HG02870 (cell line): ENCODE measurements around the gene MDGA2.
"Not testable (repeated sequence)": the region's sequence is repeated elsewhere in the genome, so short reads cannot be mapped to it uniquely, and the experiment has no call there.

Experiments used
- ATAC-seq: cut with Tn5 transposase; IDR thresholded peaks from one replicate; pipeline ENCODE4 v1.9.1; 2021; ENCODE audit warnings: mild to moderate bottlenecking, moderate library complexity; ENCODE audit not compliant: unreplicated experiment

Gene MDGA2

DNA sequence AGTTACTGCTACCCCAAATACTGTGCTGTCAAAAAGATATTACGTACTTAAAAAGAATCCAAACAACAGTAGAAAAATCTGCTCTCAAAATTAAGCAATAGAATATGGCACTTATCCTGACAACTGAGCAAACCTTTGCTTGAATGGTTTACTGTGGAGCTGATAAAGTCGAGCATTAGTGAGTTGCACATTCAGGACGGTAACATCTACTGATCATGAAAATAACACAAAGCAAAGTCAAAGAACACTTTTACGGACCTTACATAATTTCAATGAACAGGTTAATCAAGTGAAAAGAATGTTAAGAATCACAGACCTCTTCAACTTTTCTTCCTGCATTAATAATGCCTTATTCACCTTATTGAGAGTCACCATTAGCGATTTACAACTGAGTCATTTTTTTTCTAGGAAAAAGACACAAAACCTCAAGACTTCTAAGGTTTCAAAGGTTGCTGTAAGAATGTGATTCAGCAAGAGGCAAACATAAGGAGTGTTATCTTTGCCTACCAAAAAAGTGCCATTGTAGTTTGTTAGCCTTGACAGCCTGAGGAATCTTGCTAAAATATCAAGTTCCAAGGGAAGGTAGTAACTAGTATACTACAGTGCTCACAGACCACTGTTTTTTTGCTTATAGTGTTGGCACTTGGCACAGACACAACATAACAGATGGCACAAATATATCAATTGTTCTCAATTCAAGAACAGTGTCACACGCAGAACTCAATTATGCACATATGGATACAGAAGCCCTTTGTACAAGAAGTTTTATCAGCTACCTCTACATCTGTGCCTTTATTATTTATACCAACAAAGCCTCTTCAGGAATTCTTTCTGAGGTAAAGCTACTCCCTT lies 689.6 kb downstream of the MDGA2 start:
- ATAC-seq = no peak

DNA sequence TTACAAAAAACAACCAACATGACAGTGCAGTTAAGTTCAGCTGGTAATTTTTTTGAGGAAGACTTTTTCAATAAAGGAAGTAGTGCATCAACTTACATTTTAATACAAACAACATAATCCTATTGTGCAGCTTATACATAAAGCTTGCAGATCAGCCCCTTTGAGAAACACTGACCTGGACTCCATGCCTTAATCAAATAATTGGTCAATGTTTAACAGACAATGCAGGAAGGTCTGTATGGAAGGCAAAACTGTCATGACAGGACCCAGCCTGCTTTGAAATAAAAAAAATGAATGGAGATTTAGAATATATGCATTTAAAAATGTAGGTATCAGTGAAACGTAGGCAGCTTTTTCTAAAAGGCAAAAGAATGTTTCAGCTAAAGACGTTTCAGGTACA lies 702.1 kb downstream of the MDGA2 start:
- ATAC-seq = no peak

DNA sequence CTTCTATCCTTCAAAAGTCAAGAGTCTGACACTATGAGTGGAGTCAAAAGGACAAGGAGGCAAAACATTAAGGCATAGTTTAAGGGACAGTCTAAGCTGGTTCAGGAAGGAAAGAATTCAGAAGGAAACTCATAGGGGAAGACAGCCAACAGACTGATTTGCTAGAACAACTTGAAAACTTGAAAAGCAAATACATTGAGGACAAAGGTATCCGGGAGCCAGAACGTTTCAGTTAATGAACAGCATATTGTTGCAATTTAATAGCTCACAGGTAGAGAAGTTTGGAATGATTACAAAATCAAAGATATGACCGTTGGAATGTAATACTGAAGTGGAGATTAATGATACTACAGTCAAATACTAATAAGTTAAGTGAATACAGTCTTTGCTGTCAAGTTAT lies 711.0 kb downstream of the MDGA2 start:
- ATAC-seq = no peak

DNA sequence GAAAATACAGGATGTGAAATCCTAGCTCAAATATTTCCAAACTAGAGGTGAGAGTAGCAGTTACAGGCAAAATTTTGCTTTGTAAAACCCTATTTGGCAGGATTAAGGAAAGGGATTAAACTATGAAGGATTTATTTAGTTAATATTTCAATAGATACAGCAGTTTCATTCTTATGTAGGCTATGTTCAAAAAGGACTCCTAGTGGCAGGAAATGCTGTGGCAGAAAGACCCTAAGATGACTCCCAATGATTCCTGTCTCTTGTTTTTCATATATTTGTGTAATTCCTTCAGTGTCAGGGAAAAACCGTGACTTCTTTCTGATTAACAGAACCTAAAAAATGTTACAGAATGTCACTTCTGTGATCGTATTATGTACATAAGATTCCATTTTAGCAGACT lies 724.3 kb downstream of the MDGA2 start:
- no peak for ATAC-seq

DNA sequence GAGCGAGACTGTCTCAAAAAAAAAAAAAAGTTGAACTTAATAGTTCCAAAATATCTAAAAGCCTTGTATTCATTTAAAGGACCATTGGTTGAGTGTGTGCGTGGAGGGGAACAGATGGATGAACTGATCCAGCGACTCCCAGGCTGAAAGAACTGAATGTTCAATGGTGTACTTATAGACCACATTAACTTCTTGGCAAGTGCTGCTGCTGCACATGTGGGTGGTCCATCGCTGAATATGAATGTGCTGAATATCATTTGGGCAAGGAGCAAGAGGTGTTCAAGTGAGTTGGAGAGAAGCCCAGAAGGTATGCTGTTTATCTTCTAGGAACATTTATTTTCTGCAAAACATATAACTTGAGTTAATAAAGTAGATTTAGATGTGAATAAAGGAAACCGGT lies 734.8 kb downstream of the MDGA2 start:
- ATAC-seq = no peak

DNA sequence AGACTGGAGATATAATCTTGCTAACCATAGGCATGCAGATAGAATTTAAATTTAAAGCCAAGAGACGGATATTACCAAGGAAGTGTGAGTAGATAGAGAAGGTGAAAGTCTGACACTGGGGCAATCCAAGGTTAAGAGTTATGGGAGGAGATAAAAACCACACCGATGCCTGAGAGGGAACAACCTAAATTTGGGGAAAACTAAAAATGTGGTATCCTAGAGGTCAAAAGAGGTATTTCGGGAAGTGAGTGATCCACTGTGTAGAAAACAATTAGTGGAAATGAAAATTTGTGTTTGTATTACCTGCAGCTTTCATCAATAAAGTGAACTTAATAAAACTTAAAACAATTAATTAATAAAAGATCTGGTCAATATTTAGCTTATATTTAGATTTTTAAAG lies 754.9 kb downstream of the MDGA2 start:
- ATAC-seq = no peak

DNA sequence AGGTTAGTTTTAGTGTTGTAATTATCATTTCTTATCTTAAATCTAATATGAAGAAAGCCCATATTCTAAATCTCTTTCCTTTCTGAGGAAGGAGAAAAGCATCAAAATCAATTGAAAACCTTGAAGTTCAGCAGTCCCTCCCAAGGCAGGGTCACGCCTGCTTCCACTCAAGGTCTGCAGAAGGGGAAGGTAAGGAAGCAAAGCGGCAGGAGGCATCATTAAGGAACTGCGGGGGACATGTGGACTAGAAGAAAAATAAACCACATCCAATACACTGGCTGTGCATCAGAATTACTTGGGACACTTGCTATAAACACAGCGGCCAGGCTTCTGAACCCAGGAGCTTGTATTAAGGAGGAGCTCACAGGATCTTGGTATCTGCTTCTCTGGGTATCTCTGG lies 759.9 kb downstream of the MDGA2 start:
- ATAC-seq = not testable (repeated sequence)

DNA sequence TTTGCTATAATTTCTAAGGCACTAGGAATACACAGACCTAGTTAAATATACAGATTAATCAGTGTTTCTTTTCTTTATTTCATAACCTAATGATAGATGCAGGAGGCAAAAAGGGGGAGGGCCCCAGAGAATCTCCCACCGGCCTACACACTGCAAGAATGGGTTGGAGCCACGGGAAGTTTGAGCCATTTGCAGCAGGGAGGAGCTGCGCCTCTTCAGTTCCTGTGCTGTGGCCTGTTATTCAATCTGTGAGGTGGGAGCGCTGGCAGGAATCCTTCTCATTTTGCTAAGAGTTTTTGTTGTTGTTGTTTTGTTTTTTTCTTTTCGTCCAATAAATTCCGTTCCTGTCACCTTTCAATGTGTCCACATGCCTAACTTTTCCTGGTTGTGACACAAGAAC lies 772.6 kb downstream of the MDGA2 start:
- no peak for ATAC-seq

DNA sequence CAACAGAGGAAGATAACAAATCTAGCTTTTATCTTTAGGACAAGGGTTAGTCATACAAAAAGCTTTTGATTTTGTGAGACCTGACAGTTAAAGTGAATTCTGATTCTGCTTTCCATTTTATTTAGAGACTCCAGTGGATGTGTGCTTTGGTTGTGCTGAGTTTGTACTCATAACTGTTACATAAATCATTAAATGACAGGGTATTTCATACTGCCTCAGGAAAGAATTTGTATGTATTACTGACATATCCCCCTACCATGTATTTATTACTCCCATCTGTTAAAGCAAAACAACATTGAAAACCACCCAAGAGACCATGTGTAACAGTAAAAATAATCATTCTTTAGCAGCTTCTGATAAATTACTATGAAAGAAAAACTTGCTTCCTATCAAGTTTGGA lies 780.9 kb downstream of the MDGA2 start:
- ATAC-seq = no peak

DNA sequence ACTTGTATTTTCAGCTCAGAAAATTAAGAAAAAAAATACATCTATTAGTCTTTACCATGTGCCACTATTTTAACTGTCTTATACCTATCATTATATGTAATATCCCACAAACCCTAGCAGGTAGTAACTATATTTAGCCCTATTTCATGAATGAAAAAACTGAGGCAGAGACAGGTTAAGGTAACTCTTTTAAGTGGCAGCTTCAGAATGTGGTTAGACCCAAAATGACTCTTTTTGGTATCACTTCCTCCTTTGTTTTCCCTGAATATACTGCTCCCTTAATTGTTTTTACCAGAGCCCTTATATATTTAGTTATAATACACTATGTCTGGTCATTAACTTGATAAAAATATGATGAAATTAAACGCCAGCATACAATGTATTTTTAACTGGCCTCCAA lies 788.3 kb downstream of the MDGA2 start:
- ATAC-seq = peak; percentile 80

DNA sequence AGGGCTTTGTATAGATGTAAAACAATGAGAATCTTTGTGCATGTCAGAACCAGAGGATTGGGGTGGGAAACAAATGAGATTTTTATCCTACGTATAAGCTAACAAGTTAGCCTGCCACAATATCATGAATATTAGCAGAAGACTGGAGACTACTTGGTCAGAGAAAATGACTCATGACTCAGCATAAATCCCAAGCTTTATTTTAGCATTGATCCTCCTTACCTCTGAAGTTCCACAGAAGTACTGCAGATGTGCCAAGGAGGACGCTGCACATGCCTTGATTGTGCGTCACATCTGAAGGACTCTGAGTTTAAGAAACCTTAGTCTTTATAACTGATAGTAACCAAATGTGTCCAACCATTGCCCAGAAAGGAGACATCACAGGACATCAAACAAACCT lies 789.8 kb downstream of the MDGA2 start:
- ATAC-seq = no peak

DNA sequence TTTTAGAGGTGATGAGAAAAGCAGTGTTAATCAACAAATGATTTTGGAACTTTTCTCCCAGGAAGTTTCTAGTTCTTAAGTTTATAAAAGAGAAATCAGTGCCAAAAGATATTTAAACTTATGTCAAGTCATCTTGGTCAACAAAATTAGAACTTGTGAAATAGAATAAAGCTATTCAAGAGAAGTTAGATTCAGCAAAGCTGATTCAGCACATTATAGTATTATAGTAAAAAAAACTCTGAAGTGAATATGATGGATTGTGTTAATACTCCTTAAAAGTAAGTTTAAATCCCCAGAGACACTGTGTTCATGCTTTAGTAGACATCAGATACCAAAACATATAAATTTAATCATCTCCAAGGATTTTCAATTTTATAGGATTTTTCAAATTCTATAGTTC lies 813.7 kb downstream of the MDGA2 start:
- ATAC-seq = no peak

DNA sequence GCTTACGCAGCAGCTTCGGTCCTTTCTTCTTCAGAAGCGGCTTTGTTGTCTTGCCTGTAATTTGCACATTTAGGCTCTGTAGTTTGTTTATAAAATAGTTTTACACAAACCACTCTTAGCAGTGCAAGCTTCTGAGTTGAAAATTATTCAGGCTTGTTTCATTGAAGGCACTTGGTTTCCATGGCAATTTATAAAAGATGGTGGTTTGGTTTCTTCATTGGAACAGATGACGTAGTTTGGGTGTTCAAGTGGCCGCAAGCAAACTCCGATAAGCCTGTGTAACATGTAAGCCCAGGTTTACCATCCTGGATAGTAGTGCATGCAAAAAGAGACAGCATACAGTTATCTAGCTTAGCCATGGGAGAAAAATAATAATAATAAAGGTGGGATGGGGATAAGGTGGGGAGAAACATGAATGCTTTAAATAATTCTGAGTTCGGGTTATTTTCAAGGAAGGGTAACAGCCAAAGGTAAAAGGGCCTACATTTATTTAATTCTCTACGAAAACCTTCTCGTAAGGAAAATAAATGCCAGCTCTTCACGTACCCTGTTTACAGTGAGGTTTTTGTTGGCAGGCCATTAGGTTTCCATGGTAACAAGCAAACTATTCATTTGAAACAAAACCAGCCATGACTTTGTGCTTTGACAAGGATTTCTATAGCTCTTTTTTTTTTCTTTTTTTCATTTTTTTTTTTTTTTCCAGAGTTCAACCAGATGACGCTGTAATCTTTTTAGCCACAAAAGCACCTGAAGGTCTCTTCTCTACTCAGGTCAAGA lies 834.3 kb downstream of the MDGA2 start:
- ATAC-seq = no peak

DNA sequence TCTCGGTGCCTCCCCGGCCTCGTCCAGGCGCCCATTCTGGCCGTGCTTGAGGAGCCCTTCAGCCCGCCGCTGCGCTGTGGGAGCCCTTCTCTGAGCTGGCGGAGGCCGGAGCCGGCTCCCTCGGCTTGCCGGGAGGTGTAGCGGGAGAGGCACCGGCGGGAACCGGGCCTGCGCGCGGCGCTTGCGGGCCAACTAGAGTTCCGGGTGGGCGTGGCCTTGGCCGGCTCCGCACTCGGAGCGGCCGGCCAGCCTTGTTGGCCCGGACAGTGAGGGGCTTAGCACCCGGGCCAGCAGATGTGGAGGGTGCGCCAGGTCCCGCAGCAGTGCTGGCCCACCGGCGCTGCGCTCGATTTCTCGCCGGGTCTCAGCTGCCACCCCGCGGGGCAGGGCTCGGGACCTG lies 855.1 kb downstream of the MDGA2 start:
- ATAC-seq = no peak

DNA sequence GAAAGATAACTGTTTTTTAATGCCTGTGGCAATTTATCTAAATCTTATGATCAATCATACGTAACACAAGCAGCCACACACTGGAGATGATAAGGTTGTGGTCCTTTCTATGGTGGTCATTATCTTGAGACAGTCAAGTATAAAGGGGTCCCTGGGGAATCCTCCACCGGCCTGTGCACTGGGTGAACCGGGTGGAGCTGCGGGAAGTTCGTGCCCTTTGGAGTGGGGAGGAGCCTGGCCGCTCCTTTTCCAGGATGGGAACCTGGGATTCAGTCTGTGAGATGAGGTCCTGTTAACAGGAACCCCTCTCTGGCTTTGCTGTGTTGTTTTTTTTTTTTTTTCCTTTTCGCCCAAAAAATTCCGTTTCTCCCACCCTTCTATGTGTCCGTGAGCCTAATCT lies 856.3 kb downstream of the MDGA2 start:
- no peak for ATAC-seq

DNA sequence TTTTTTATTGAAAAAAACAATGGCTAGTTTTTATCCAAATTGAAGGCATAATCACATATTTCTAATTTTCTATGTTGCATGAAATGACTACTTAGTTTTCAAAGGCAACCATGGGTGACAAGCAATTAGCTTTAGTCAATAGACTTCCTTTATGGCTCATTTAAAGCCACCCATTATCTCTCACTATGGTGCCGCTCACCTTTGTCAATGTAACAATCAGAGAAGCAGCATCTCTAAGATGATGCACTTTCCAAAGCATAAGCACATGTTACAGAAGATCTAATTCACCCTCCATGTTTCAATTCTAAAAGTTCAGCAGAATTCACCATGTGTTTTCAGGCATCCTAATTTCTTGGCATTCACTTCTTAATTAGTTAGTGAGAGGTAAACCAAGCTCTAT lies 857.3 kb downstream of the MDGA2 start:
- no peak for ATAC-seq

DNA sequence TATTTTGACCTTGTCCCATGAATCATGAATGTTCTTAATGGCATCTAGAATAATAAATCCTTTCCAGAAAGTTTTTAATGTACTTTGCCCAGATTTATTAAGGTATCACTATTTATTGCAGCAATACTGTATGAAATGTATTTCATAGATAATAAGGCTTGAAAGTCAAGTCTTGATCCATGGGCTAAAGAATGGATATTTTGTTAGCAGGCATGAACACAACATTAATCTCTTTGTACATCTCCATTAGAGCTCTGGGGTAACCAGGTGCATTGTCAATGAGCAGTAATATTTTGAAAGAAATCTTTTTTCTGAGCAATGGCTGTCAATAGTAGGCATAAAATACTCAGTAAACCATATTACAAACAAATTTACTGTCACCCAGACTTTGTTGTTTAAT lies 882.3 kb downstream of the MDGA2 start:
- no peak for ATAC-seq
